ENCODE results near the gene SLC9A3. TPM values are rescaled to one million over a fixed set of nuclear protein-coding genes. Genes with fewer than 3 reads are reported as not detected.

Gene SLC9A3
- total RNA-seq, 1 donor from 2014 or later, result 1.2 TPM

DNA sequence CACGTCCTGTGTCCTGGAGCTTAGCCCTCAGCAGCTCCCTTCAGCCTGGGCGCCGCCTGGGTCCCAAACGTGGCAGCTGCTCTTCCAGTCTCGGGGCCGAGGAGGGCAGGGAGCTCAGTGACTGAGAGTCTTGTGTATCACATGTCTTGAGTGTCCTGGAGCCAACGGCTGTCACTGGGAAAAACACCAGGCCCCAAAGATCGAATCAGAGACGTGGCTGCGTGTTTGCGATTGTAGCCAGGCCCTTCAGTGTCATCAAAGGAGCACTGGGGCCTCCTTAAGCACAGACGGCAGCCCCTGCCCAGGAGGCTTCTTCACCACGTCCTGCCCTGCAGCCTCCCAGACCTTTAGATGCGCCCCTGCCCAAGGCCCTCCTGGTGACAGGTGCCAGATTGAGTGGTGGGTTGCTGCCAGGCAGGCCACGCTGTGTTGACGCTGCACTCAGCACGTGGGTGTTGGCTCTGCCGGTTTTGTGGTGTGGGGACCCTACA, 86.9 kb downstream of the SLC9A3 start:
- DNase-seq (ENCODE audit: extremely low spot score, unreplicated experiment), result no peak
- H3K9me3 Mint-ChIP-seq (ENCODE audit: unreplicated experiment), result no peaks in the 10 kb centered on the region
- H3K4me1 Mint-ChIP-seq (ENCODE audit: unreplicated experiment), result peaks cover 20% of the 10 kb centered on the region

DNA sequence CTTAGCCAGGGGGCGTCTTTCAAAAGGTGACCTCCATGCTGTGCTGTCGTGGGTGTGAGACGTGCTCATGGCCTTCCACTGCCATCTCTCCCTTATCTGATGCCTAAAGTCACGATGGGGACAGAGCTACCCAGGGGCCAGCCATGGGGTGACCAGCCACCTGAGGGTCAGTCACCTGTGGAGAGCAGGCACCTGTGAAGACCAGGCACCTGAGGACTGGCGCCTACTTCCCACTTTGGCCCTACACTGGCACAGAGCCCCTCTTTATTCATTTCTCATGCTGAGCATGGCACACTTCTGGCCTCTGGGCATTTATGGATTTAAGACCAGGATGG, 87.6 kb downstream of the SLC9A3 start:
- Mint-ChIP-seq H3K27ac (ENCODE audit: unreplicated experiment) (peak overlapping the region; percentile 38), H3K4me1 (ENCODE audit: unreplicated experiment) (peaks cover 20% of the 10 kb centered on the region), H3K4me3 (ENCODE audit: unreplicated experiment) (no peak overlapping the region), H3K9me3 (ENCODE audit: unreplicated experiment) (no peaks in the 10 kb centered on the region), H3K36me3 (ENCODE audit: unreplicated experiment) (peaks cover 15% of the 10 kb centered on the region), H3K27me3 (ENCODE audit: unreplicated experiment) (no peaks in the 10 kb centered on the region)
- DNase-seq (ENCODE audit: extremely low spot score, unreplicated experiment), result no peak
- TF ChIP-seq, protein P1, sequence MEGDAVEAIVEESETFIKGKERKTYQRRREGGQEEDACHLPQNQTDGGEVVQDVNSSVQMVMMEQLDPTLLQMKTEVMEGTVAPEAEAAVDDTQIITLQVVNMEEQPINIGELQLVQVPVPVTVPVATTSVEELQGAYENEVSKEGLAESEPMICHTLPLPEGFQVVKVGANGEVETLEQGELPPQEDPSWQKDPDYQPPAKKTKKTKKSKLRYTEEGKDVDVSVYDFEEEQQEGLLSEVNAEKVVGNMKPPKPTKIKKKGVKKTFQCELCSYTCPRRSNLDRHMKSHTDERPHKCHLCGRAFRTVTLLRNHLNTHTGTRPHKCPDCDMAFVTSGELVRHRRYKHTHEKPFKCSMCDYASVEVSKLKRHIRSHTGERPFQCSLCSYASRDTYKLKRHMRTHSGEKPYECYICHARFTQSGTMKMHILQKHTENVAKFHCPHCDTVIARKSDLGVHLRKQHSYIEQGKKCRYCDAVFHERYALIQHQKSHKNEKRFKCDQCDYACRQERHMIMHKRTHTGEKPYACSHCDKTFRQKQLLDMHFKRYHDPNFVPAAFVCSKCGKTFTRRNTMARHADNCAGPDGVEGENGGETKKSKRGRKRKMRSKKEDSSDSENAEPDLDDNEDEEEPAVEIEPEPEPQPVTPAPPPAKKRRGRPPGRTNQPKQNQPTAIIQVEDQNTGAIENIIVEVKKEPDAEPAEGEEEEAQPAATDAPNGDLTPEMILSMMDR (IDR thresholded peaks at IDR 0.05), result no peak

More for the DNA sequence above, 86.9 kb downstream of the SLC9A3 start:
- Mint-ChIP-seq H3K27me3 (ENCODE audit: unreplicated experiment) (no peaks in the 10 kb centered on the region), H3K4me3 (ENCODE audit: unreplicated experiment) (no peak overlapping the region), H3K27ac (ENCODE audit: unreplicated experiment) (no peak overlapping the region), H3K36me3 (ENCODE audit: unreplicated experiment) (peaks cover 14% of the 10 kb centered on the region)
- TF ChIP-seq, protein P1 (IDR thresholded peaks at IDR 0.05), result no peak

DNA sequence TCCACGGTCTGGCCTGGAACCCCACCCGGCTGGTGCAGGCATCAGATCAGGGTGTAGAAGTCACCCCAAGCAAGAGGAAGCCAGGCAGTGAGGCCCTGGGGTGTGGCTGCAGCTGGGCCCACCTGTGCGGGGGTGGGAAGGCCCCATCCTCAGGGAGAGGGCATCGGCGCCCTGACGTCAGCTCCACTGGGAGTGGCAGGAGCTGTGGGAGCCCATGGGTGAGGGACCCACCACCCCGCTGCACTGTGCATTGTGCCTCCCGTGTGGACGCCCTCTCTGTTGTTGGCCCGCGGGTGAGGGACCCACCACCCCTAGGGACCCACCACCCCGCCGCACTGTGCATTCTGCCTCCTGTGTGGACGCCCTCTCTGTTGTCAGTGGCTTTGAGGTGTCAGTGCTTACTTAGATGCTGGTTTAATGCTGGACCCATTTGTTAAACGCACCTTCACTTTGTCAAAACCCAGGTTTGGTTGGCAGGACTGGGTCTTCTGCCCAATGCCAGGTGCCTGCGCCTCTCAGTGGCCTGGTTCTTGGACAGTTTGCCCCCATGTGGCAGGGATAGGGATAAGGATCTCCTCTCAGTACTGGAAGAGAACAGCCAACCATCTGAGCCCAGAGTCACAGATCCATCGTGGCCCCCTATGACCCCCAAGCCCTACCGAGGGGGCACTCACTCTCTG, 88.1 kb downstream of the SLC9A3 start:
- peak overlapping the region; percentile 69 for H3K27ac Mint-ChIP-seq (ENCODE audit: unreplicated experiment)
- no peaks in the 10 kb centered on the region for H3K27me3 Mint-ChIP-seq (ENCODE audit: unreplicated experiment)

DNA sequence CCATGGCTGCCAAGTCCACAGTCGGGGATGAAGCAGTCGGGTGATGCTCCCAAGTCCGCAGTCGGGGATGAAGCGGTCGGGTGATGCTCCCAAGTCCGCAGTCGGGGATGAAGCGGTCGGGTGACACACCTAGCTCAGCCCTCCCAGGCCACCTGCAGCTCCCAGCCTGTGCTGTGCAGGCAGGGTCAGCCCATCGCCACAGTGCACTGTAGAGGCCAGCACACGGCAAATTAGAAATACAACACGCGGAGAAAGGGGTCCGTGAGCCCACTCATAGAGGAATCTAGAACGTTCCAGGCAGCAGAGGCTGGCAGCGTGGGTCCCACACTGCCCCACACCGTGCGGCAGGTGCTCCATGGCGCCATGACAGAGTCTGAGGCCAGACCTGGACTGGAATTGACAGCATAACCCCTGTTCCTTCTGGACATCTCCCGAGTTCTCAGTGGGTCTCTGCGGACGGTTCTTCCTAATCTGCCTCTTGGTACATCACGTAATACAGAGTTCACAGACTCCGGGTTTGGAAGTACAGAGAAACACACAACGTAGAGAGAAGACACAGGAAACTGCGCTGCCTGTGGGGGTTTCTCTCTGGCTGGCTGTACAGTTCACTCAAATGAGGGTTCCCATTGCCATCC, 89.0 kb downstream of the SLC9A3 start:
- Mint-ChIP-seq H3K27ac (ENCODE audit: unreplicated experiment) (no peak overlapping the region), H3K9me3 (ENCODE audit: unreplicated experiment) (no peaks in the 10 kb centered on the region), H3K36me3 (ENCODE audit: unreplicated experiment) (peaks cover 15% of the 10 kb centered on the region), H3K4me3 (ENCODE audit: unreplicated experiment) (no peak overlapping the region), H3K27me3 (ENCODE audit: unreplicated experiment) (no peaks in the 10 kb centered on the region), H3K4me1 (ENCODE audit: unreplicated experiment) (peaks cover 23% of the 10 kb centered on the region)
- TF ChIP-seq, protein P1 (IDR thresholded peaks at IDR 0.05), result no peak
- DNase-seq (ENCODE audit: extremely low spot score, unreplicated experiment), result no peak

More for the DNA sequence above, 88.1 kb downstream of the SLC9A3 start:
- Mint-ChIP-seq H3K4me3 (ENCODE audit: unreplicated experiment) (no peak overlapping the region), H3K9me3 (ENCODE audit: unreplicated experiment) (no peaks in the 10 kb centered on the region), H3K4me1 (ENCODE audit: unreplicated experiment) (peaks cover 21% of the 10 kb centered on the region), H3K36me3 (ENCODE audit: unreplicated experiment) (peaks cover 15% of the 10 kb centered on the region)
- TF ChIP-seq, protein P1 (IDR thresholded peaks at IDR 0.05), result peak; percentile 62
- no peak for DNase-seq (ENCODE audit: extremely low spot score, unreplicated experiment)

DNA sequence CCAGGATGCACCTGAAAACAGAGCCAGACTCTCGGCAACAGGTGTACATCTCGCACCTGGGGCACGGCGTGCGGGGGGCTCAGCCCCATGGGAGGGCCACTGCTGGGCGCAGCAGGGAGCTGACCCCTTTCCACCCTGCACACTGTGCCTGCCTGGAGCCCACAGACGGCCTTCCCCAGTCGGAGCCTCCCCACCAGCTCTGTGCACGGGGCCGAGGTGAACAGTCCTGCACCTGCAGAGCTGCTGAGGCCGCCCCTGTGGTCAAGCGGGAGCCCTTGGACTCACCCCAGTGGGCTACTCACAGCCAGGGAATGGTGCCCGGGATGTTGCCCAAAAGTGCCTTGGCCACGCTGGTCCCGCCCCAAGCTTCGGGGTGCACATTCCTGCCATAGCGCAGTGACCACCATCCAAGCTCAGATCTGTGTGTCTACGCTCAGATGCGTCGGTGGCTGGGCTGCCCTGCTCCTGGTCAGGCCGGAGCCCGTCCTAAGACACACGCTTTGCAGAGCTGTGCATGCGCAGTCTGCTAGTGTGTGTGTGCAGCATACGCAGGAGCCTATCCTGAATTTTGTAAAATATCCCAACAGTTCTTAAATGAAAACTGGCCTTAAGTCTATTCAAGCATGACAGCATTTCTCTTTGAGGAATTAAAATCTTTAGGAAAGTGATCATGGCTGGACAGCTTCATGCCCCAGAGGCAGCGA, 89.7 kb downstream of the SLC9A3 start:
- Mint-ChIP-seq H3K4me1 (ENCODE audit: unreplicated experiment) (peaks cover 30% of the 10 kb centered on the region), H3K36me3 (ENCODE audit: unreplicated experiment) (peaks cover 15% of the 10 kb centered on the region), H3K4me3 (ENCODE audit: unreplicated experiment) (no peak overlapping the region), H3K9me3 (ENCODE audit: unreplicated experiment) (no peaks in the 10 kb centered on the region), H3K27ac (ENCODE audit: unreplicated experiment) (no peak overlapping the region), H3K27me3 (ENCODE audit: unreplicated experiment) (no peaks in the 10 kb centered on the region)
- DNase-seq (ENCODE audit: extremely low spot score, unreplicated experiment), result no peak
- TF ChIP-seq, protein P1 (IDR thresholded peaks at IDR 0.05), result no peak
